K562 (cell line): Measurements from ENCODE around the gene TRMU. TPM values are rescaled to one million over a fixed set of nuclear protein-coding genes. Genes with fewer than 3 reads are reported as not detected.

Experiments
- ATAC-seq: fragments of 200-7000 bp; cut with Tn5 transposase; 3 replicates; pipeline ENCODE4 v1.9.1; 2020; ENCODE audit warnings: moderate library complexity
- BruUV-seq: library from RNA; stranded (reverse); fragments of 400-500 nt; replicated peaks from 2 replicates; lab custom pipeline; 2021; lab: Mats Ljungman, UMichigan
- CTCF ChIA-PET: fragments of 300-600 bp; formaldehyde crosslinking; extraction: SDS; loops from one replicate; lab custom pipeline; 2021; ENCODE audit warnings: low intra/inter-chr PET ratio; lab: Yijun Ruan, JAX
- POLR2A ChIA-PET: fragments of 300-600, 350-650 bp; sonication (Branson Sonifier 250); formaldehyde crosslinking; extraction: SDS; loops from one replicate; lab custom pipeline; 2021; ENCODE audit warnings: antibody characterized with exemption, inconsistent platforms; lab: Yijun Ruan, JAX
- DNase-seq, 4 experiments: peaks; one replicate each; pipeline versions ENCODE4 v3.0.0 to v3.0.0-alpha.2; 2011 to 2018; ENCODE audit warnings: low spot score in 3 of 4, mixed read lengths in 3 of 4; ENCODE audit errors: extremely low read depth in 1 of 4
- FAIRE-seq: peaks from 2 replicates; lab custom pipeline; 2011; peaks lifted over from hg19 to GRCh38; lab: Jason Lieb, UNC
- H2AFZ ChIP-seq: 2 replicates; pipeline ENCODE4 v1.6.0; 2011; ENCODE audit warnings: low read depth, low read length, control low read depth, inconsistent platforms
- H3K27ac ChIP-seq: fragments of 200-600 bp; 3 replicates; pipeline ENCODE4 v1.8.0; 2011; ENCODE audit warnings: low read depth, mild to moderate bottlenecking, control low read depth, inconsistent platforms, low read length, moderate library complexity, mixed read lengths; ENCODE audit errors: extremely low read depth
- H3K27me3 ChIP-seq, 2 experiments: fragments of 300-600 bp in 1 of 2; 2 replicates in 1 of 2; 3 replicates in 1 of 2; pipeline versions ENCODE4 v1.6.0 to v1.8.0; 2011; ENCODE audit warnings: inconsistent platforms in 2 of 2, low read length in 2 of 2, mild to moderate bottlenecking in 1 of 2, mixed read lengths in 1 of 2, moderate library complexity in 1 of 2; ENCODE audit not compliant: control insufficient read depth in 2 of 2, insufficient read depth in 2 of 2
- H3K36me3 ChIP-seq: fragments of 300-600 bp; 3 replicates; pipeline ENCODE4 v1.8.0; 2011; ENCODE audit warnings: mild to moderate bottlenecking, low read length, inconsistent platforms; ENCODE audit not compliant: control insufficient read depth, insufficient read depth
- H3K4me1 ChIP-seq, 2 experiments: fragments of 200-600 bp in 1 of 2; replicated peaks in 1 of 2; 2 replicates in 1 of 2; 3 replicates in 1 of 2; pipeline versions ENCODE4 v1.5.1 to v1.8.0; 2011; ENCODE audit warnings: inconsistent platforms in 2 of 2, low read length in 2 of 2, mild to moderate bottlenecking in 1 of 2, mixed read lengths in 1 of 2, moderate library complexity in 1 of 2; ENCODE audit not compliant: control insufficient read depth in 2 of 2, insufficient read depth in 2 of 2
- H3K4me2 ChIP-seq: 2 replicates; pipeline ENCODE4 v1.6.1; 2011; ENCODE audit warnings: low read length, control low read depth, inconsistent platforms, mixed read lengths; ENCODE audit not compliant: insufficient read depth
- H3K4me3 ChIP-seq: fragments of 200-600 bp; sonication (generic), shearing (Covaris generic); 2 replicates; pipeline ENCODE4 v1.5.1; 2016; ENCODE audit warnings: control low read depth, inconsistent platforms
- H3K79me2 ChIP-seq: fragments of 200-600 bp; 3 replicates; pipeline ENCODE4 v1.8.0; 2011; ENCODE audit warnings: low read length, inconsistent platforms; ENCODE audit not compliant: control insufficient read depth, insufficient read depth
- H3K9ac ChIP-seq, 2 experiments: 2 replicates each; pipeline versions ENCODE4 v1.6.0 to v1.6.1; 2011; ENCODE audit warnings: low read depth in 2 of 2, low read length in 2 of 2, control low read depth in 1 of 2, inconsistent platforms in 1 of 2, mild to moderate bottlenecking in 1 of 2, mixed read lengths in 1 of 2; ENCODE audit not compliant: insufficient read depth in 1 of 2
- H3K9me1 ChIP-seq: one replicate; pipeline ENCODE4 v1.6.0; 2011; ENCODE audit warnings: inconsistent platforms, mild to moderate bottlenecking, low read length, moderate library complexity; ENCODE audit not compliant: control insufficient read depth, insufficient read depth
- H3K9me3 ChIP-seq: replicated peaks from 2 replicates; pipeline ENCODE4 v1.5.1; 2011; ENCODE audit warnings: low read depth, low read length, inconsistent platforms; ENCODE audit not compliant: control insufficient read depth, insufficient read depth
- H4K20me1 ChIP-seq: replicated peaks from 2 replicates; pipeline ENCODE4 v1.6.1; 2011; ENCODE audit warnings: low read length, inconsistent platforms, mixed read lengths; ENCODE audit not compliant: control insufficient read depth, insufficient read depth
- ARID2 ChIP-seq: fragments of 450-650 bp; IDR thresholded peaks from 2 replicates; pipeline ENCODE4 v1.6.1; 2017; ENCODE audit warnings: antibody characterized with exemption, mild to moderate bottlenecking
- IRF9 ChIP-seq: fragments of 450-650 bp; IDR thresholded peaks from 2 replicates; pipeline ENCODE4 v1.6.1; 2016; ENCODE audit warnings: missing biosample characterization, missing genetic modification characterization
- POLR2G ChIP-seq: fragments of 200-400 bp; formaldehyde crosslinking; IDR thresholded peaks from 2 replicates; pipeline ENCODE4 v1.6.1; 2017; ENCODE audit warnings: low read depth, mild to moderate bottlenecking, antibody characterized with exemption, low read length, moderate library complexity
- SMARCE1 ChIP-seq: fragments of 450-650 bp; IDR thresholded peaks from 2 replicates; pipeline ENCODE4 v1.7.1; 2016; ENCODE audit warnings: mild to moderate bottlenecking
- TCF7 ChIP-seq: sonication (generic); IDR thresholded peaks from 2 replicates; pipeline ENCODE4 v1.6.1; 2016; ENCODE audit warnings: antibody characterized with exemption, borderline replicate concordance
- ZNF449 ChIP-seq: fragments of 250-450 bp; sonication (Bioruptor Pico); IDR thresholded peaks from 2 replicates; pipeline ENCODE4 v1.8.0; 2022; ENCODE audit warnings: moderate library complexity, mild to moderate bottlenecking, inconsistent platforms
- WGBS: fragments of 100-300 bp; shearing (Covaris generic); methylation state at CpG from one replicate; pipeline ENCODE4 v1.1.6; 2016; ENCODE audit warnings: low coverage, mixed read lengths; ENCODE audit not compliant: insufficient coverage; ENCODE audit errors: missing lambda C conversion rate; 5-methylcytosine and 5-hydroxymethylcytosine counted together
- in situ Hi-C: fragments of 300-500 bp; cut with MboI; formaldehyde crosslinking; loops from 4 replicates; pipeline ENCODE4 v1.15.0; 2018; ENCODE audit warnings: inconsistent platforms, mixed read lengths
- intact Hi-C: fragments of 100-400 bp; cut with micrococcal nuclease; formaldehyde crosslinking; loops from 2 replicates; pipeline ENCODE4 v1.14.2; 2022
- polyA plus RNA-seq, 8 experiments: library from polyadenylated mRNA; depleted of rRNA in 4 of 8; stranded (reverse) in 5 of 8; unstranded in 3 of 8; fragments of >200 nt; fragmentation: Nextera tagmentation in 2 of 8; fragmentation: Illumina TruSeq in 1 of 8; extraction: Ambion mirVana in 2 of 8; extraction: Trizol in 1 of 8; gene quantifications; 2 replicates each; pipeline versions ENCODE4 v1.2.1 to v1.2.3, GENCODE V29; 2011 to 2014; ENCODE audit warnings: inconsistent platforms in 1 of 8, missing spikeins in 1 of 8
- total RNA-seq, 7 experiments: library from RNA; depleted of rRNA in 6 of 7; stranded (reverse); fragments of >200 nt in 6 of 7; fragmentation: Illumina TruSeq in 2 of 7; extraction: Trizol in 2 of 7; gene quantifications; 2 replicates each; pipeline versions ENCODE4 v1.2.1 to v1.2.3, GENCODE V29; 2011 to 2021; ENCODE audit warnings: low replicate concordance in 1 of 7

Gene TRMU
- total and polyA plus RNA-seq, 9 of the 15 experiments (the other 6 are each of a cell fraction or from before 2014, with no cell fraction given) = 2.3 to 49.9 (median 35.3) TPM

DNA sequence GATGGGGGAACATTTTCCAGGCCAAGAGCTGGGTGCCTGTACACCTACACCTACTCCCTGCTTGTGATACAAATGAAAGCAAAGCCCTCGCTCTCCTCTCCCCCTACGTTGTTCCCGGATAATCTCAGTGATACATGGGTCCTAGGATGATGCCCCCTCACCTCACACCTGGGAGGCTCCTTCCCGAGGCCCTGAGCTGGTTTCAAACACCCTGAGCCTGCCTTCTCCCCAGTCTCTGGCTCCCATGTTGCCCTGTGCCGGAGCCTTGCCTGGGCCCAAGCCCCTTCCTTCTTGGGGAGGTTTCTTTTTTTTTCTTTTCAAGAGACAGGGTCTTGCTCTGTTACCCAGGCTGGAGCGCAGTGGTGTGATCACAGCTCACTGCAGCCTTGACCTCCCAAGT is 23.3 kb downstream of the TRMU start (continued):
- TF ChIP-seq ARID2 = no peak

- no peaks in the 10 kb centered on the region for H3K79me2 ChIP-seq
- no TSS peak for BruUV-seq
- WGBS = 79% methylated on average over 10 of the region's 14 CpGs
- intact Hi-C loops = no loop called here
- H2AFZ ChIP-seq = no peak overlapping the region
- H3K9ac ChIP-seq = no peak overlapping the region; a peak in 1 of 4 replicates
- no peak for FAIRE-seq
- no peaks in the 10 kb centered on the region for H3K9me3 ChIP-seq
- peaks cover 15% of the 10 kb centered on the region; the same call in 1 of the 3 replicates for H3K36me3 ChIP-seq
- peaks cover 0 to 15% of the 10 kb centered on the region in 2 experiments; a peak in 2 of 5 replicates for H3K4me1 ChIP-seq
- peaks cover 5 to 23% of the 10 kb centered on the region in 2 experiments; a peak in 4 of 5 replicates for H3K27me3 ChIP-seq
- no peaks in the 10 kb centered on the region for H4K20me1 ChIP-seq
- no peak for TF ChIP-seq TCF7
- no peak for TF ChIP-seq SMARCE1
- TF ChIP-seq POLR2G = peak; percentile 53
- no peak for TF ChIP-seq IRF9 (tag)
- no peak for TF ChIP-seq ZNF449 (CRISPR knock-in tag)
- H3K4me3 ChIP-seq = no peak overlapping the region
- POLR2A ChIA-PET = interaction anchor here (0.9 to 1.2 kb wide), 3 partner anchors 75 to 402 kb away, joined by 3 to 4 read pairs (median 4); no protein-coding TSS in a partner anchor
- CTCF ChIA-PET = no interaction called here
- no peak for ATAC-seq
- no peak overlapping the region for H3K27ac ChIP-seq
- no peak for DNase-seq
- no peak overlapping the region for H3K4me2 ChIP-seq
- no peaks in the 10 kb centered on the region for H3K9me1 ChIP-seq
- in situ Hi-C loops = no loop called here
Observed at GRCh38 chr22:46359362-46359761, 23.8 kb downstream of the TRMU start.
